Measurements from ENCODE around the gene BRI3. TPM values are rescaled to one million over a fixed set of nuclear protein-coding genes. Genes with fewer than 3 reads are reported as not detected.

BRI3 gene
- total and polyA plus RNA-seq, 9 of the 15 experiments (the other 6 are each of a cell fraction or from before 2014, with no cell fraction given), result 4.3 to 57.4 (median 18.6) TPM

DNA sequence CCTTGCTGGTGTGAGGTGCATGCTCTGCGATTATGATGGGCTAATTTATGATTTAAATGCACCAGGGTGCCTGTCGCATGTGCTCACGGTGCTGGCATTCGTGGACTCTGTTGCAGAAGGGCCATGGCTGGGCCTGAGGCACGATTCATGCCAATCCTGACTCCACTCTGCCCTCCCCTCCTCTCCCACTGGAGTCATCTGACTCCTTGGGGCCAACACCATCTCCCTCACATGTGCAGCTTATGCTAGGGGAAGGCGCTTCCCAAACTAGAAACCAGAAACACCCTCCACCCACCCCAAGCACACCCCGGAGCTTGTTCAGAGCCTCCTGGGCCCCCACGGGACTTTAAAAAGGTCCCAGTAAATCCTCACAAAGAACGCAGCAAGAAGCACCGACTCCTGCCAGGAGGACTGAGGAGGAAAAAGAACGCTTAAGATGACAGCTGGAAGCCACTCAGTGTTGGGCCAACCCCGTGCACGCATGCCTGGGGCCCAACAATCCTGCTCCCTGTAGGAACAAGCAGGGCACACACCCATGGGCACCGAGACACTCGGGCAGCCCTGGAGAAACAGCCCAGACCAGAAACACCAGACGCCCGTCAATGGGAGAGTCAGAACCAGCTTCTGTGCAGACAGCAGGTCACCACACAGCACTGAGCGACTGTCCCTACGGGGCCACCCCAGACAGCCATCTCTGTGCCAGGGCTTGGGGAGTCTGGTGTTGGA lies 14.1 kb downstream of the BRI3 start:
- in situ Hi-C loops (cut with MboI), result loop anchor here (5.0 to 10.0 kb wide), 2 partner anchors 449 to 547 kb away; no protein-coding TSS in a partner anchor
- intact Hi-C loops (cut with micrococcal nuclease), result loop anchor here (1.0 to 5.0 kb wide), 3 partner anchors 106 to 542 kb away; partner anchors contain the start of gene BAIAP2L1
- FAIRE-seq (no peak), DNase-seq (ENCODE audit: extremely low read depth in 1 of 4, low spot score in 3 of 4) (no peak), ATAC-seq (no peak)
- peaks cover 33% of the 10 kb centered on the region; the same call in 2 of the 3 replicates for H3K36me3 ChIP-seq (ENCODE audit: control insufficient read depth, insufficient read depth, low read length)
- peaks cover 21% of the 10 kb centered on the region for H4K20me1 ChIP-seq (replicated peaks; ENCODE audit: control insufficient read depth, insufficient read depth, low read length)
- H3K27ac ChIP-seq (ENCODE audit: extremely low read depth, low read depth, low read length), result no peak overlapping the region
- no peaks in the 10 kb centered on the region for H3K9me1 ChIP-seq (ENCODE audit: control insufficient read depth, insufficient read depth, low read length)
- H2AFZ ChIP-seq (ENCODE audit: low read depth, low read length), result no peak overlapping the region
- H3K9ac ChIP-seq (ENCODE audit: insufficient read depth in 1 of 2, low read depth in 2 of 2, low read length in 2 of 2), result no peak overlapping the region
- H3K9me3 ChIP-seq (replicated peaks; ENCODE audit: control insufficient read depth, insufficient read depth, low read depth, low read length), result no peaks in the 10 kb centered on the region
- H3K4me2 ChIP-seq (ENCODE audit: insufficient read depth, low read length), result no peak overlapping the region
- H3K27me3 ChIP-seq (ENCODE audit: control insufficient read depth in 2 of 2, insufficient read depth in 2 of 2, low read length in 2 of 2), result peaks cover 0 to 56% of the 10 kb centered on the region in 2 experiments; a peak in 2 of 5 replicates
- no peaks in the 10 kb centered on the region for H3K79me2 ChIP-seq (ENCODE audit: control insufficient read depth, insufficient read depth, low read length)
- H3K4me1 ChIP-seq (replicated peaks in 1 of 2; ENCODE audit: control insufficient read depth in 2 of 2, insufficient read depth in 2 of 2, low read length in 2 of 2), result peaks cover 0 to 17% of the 10 kb centered on the region in 2 experiments; a peak in 2 of 5 replicates
- ChIA-PET CTCF (ENCODE audit: low intra/inter-chr PET ratio) (interaction anchor here (0.7 to 2.3 kb wide), 3 partner anchors 105 to 582 kb away, joined by 3 to 23 read pairs (median 4); partner anchors contain the start of genes BAIAP2L1 and TRRAP), POLR2A (interaction anchor here (0.6 kb wide), 2 partner anchors 105 to 447 kb away, joined by 3 read pairs; partner anchors contain the start of gene BAIAP2L1)
- no peak overlapping the region for H3K4me3 ChIP-seq
- BruUV-seq (replicated peaks), result no TSS peak
- TF ChIP-seq CBFA2T2 (conservative IDR thresholded peaks at IDR 0.05) (no peak), POLR2G (IDR thresholded peaks at IDR 0.05; ENCODE audit: low read depth, low read length) (peak; percentile 20; the same call in 1 of the 2 replicates)
- WGBS (ENCODE audit: insufficient coverage, low coverage, missing lambda C conversion rate), result 52% methylated on average over 19 of the region's 19 CpGs

- Histone ChIP-seq H3K4me3 (no peak overlapping the region), H3K27me3 (ENCODE audit: control insufficient read depth in 2 of 2, insufficient read depth in 2 of 2, low read length in 2 of 2) (peaks cover 0 to 56% of the 10 kb centered on the region in 2 experiments; a peak in 3 of 5 replicates), H3K27ac (ENCODE audit: extremely low read depth, low read depth, low read length) (no peak overlapping the region), H3K36me3 (ENCODE audit: control insufficient read depth, insufficient read depth, low read length) (peaks cover 32% of the 10 kb centered on the region; the same call in 2 of the 3 replicates), H2AFZ (ENCODE audit: low read depth, low read length) (no peak overlapping the region), H3K79me2 (ENCODE audit: control insufficient read depth, insufficient read depth, low read length) (no peaks in the 10 kb centered on the region), H4K20me1 (replicated peaks; ENCODE audit: control insufficient read depth, insufficient read depth, low read length) (peaks cover 21% of the 10 kb centered on the region), H3K9me3 (replicated peaks; ENCODE audit: control insufficient read depth, insufficient read depth, low read depth, low read length) (no peaks in the 10 kb centered on the region), H3K4me2 (ENCODE audit: insufficient read depth, low read length) (no peak overlapping the region), H3K4me1 (replicated peaks in 1 of 2; ENCODE audit: control insufficient read depth in 2 of 2, insufficient read depth in 2 of 2, low read length in 2 of 2) (peaks cover 0 to 25% of the 10 kb centered on the region in 2 experiments; a peak in 3 of 5 replicates), H3K9me1 (ENCODE audit: control insufficient read depth, insufficient read depth, low read length) (no peaks in the 10 kb centered on the region), H3K9ac (ENCODE audit: insufficient read depth in 1 of 2, low read depth in 2 of 2, low read length in 2 of 2) (peak overlapping the region in 1 of 2 experiments; percentile 51; a peak in 2 of 4 replicates)
- 53% methylated on average over 10 of the region's 12 CpGs for WGBS (ENCODE audit: insufficient coverage, low coverage, missing lambda C conversion rate)
- BruUV-seq (replicated peaks), result no TSS peak
- DNase-seq (ENCODE audit: extremely low read depth in 1 of 4, low spot score in 3 of 4) (no peak), FAIRE-seq (no peak), ATAC-seq (no peak)
- in situ Hi-C loops (cut with MboI) (loop anchor here (5.0 to 10.0 kb wide), 2 partner anchors 448 to 545 kb away; no protein-coding TSS in a partner anchor), intact Hi-C loops (cut with micrococcal nuclease) (loop anchor here (5.0 kb wide), 1 partner anchor 540 kb away; no protein-coding TSS in a partner anchor)
- ChIA-PET POLR2A (interaction anchor here (0.6 kb wide), 1 partner anchor 93 kb away, joined by 3 read pairs; no protein-coding TSS in a partner anchor), CTCF (ENCODE audit: low intra/inter-chr PET ratio) (no interaction called here)
- TF ChIP-seq TEAD1 (CRISPR knock-in tag; IDR thresholded peaks at IDR 0.05) (no peak), NR2C1 (IDR thresholded peaks at IDR 0.05) (no peak), NR2C1 (tag; IDR thresholded peaks at IDR 0.05) (no peak), SRSF1 (IDR thresholded peaks at IDR 0.05; ENCODE audit: low read depth, low read length) (no peak)
These were observed 15.3 kb downstream of the BRI3 start for GRCh38 chr7:98296833-98297232.
